A673 (cell line): ENCODE results near the gene GJB3. TPM values are rescaled to one million over a fixed set of nuclear protein-coding genes. Genes with fewer than 3 reads are reported as not detected.

Source experiments
- BruUV-seq: library from RNA; stranded (reverse); fragments of 400-500 nt; replicated peaks from 2 replicates; lab custom pipeline; 2021; lab: Mats Ljungman, UMichigan
- CTCF ChIA-PET: fragments of 300-600 bp; sonication (Branson Sonifier 250); formaldehyde crosslinking; loops from one replicate; lab custom pipeline; 2022; ENCODE audit warnings: antibody characterized with exemption; lab: Charles Lee
- POLR2A ChIA-PET: fragments of 300-600 bp; sonication (Branson Sonifier 250); formaldehyde crosslinking; loops from one replicate; lab custom pipeline; 2022; ENCODE audit warnings: antibody characterized with exemption; ENCODE audit not compliant: low non-redundant PET; lab: Charles Lee
- DNase-seq: peaks from one replicate; pipeline ENCODE4 v3.0.0-alpha.2; 2015; ENCODE audit warnings: low spot score
- H3K27ac ChIP-seq: fragments of 200-600 bp; sonication (generic); 2 replicates; pipeline ENCODE4 v1.5.1; 2016; ENCODE audit warnings: mixed run types, low read depth, mild to moderate bottlenecking, mixed read lengths, antibody characterized with exemption, low read length; ENCODE audit not compliant: poor library complexity, severe bottlenecking
- H3K27me3 ChIP-seq: fragments of 200-600 bp; sonication (generic); replicated peaks from 2 replicates; pipeline ENCODE4 v1.6.1; 2017; ENCODE audit warnings: mixed run types, low read depth, mild to moderate bottlenecking, mixed read lengths, antibody characterized with exemption, low read length; ENCODE audit not compliant: insufficient read depth, poor library complexity
- H3K36me3 ChIP-seq: fragments of 200-600 bp; sonication (generic); 2 replicates; pipeline ENCODE4 v1.6.1; 2016; ENCODE audit warnings: mixed run types, mild to moderate bottlenecking, mixed read lengths, antibody characterized with exemption, low read length; ENCODE audit not compliant: insufficient read depth, poor library complexity, severe bottlenecking
- H3K4me1 ChIP-seq: fragments of 200-600 bp; sonication (generic); 2 replicates; pipeline ENCODE4 v1.6.1; 2017; ENCODE audit warnings: mixed run types, mild to moderate bottlenecking, mixed read lengths, antibody characterized with exemption, low read length; ENCODE audit not compliant: insufficient read depth, poor library complexity, severe bottlenecking
- H3K4me3 ChIP-seq: fragments of 200-600 bp; sonication (generic); 2 replicates; pipeline ENCODE4 v1.5.1; 2016; ENCODE audit warnings: low read depth, mixed run types, mild to moderate bottlenecking, mixed read lengths, low read length; ENCODE audit not compliant: poor library complexity, severe bottlenecking
- H3K9me3 ChIP-seq: fragments of 200-600 bp; sonication (generic); 2 replicates; pipeline ENCODE4 v1.6.1; 2016; ENCODE audit warnings: mixed run types, low read depth, mild to moderate bottlenecking, mixed read lengths, antibody characterized with exemption, low read length; ENCODE audit not compliant: poor library complexity, severe bottlenecking
- EZH2 ChIP-seq: fragments of 200-600 bp; sonication (generic); IDR thresholded peaks from 2 replicates; pipeline ENCODE4 v1.6.1; 2017; ENCODE audit warnings: borderline replicate concordance, low read depth, mild to moderate bottlenecking, mixed read lengths, antibody characterized with exemption, low read length; ENCODE audit not compliant: poor library complexity, severe bottlenecking
- intact Hi-C: fragments of 100-400 bp; cut with micrococcal nuclease; formaldehyde crosslinking; loops from one replicate; pipeline ENCODE4 v1.10.0; 2022; ENCODE audit not compliant: unreplicated experiment
- total RNA-seq: library from RNA; stranded (reverse); gene quantifications from 2 replicates; pipeline ENCODE4 v1.2.3, GENCODE V29; 2021
- TF ChIP-seq, protein P1 (sequence below): fragments of 300-800, 200-600 bp; sonication (generic); conservative IDR thresholded peaks from 2 replicates; pipeline ENCODE4 v1.5.1; 2017; ENCODE audit warnings: low read depth, mild to moderate bottlenecking, antibody characterized with exemption, low read length, moderate library complexity, mixed read lengths

Gene GJB3
- total RNA-seq, 1 experiment from 2014 or later = not detected

DNA sequence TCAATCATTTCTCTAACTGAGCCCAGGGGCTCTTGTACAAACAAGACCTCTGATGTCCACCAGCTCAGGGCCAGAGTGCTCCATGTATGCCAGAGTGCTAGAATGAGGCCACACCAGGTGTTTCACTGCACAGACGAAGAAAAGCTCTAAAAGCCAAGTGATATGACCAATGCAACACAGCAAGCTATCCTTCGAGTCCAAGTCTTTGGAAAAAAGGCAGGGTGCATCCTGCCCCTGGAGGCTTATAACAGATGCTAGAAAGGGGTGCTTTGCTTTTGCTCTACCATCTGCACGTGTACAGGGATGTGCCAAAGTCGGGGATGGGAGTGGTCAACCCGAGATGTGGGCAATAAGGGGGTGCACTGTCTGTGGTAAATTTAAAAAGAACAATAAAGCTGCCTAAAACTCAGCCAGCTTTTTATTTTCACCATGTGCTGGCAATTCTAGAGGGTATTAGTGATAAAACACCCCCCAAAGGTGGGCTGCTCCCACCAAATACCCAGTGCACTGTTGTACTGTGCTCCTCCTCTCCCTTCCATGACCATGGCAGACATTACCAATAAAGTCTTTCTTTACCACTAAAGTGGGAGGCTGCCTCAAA is 46.4 kb downstream of the GJB3 start:
- ChIA-PET CTCF (no interaction called here), POLR2A (no interaction called here)
- intact Hi-C loops = no loop called here
- H3K4me1 ChIP-seq = no peaks in the 10 kb centered on the region
- H3K27me3 ChIP-seq = no peaks in the 10 kb centered on the region
- no peaks in the 10 kb centered on the region for H3K36me3 ChIP-seq
- no peak overlapping the region for H3K4me3 ChIP-seq
- no TSS peak for BruUV-seq
- TF ChIP-seq, protein P1, sequence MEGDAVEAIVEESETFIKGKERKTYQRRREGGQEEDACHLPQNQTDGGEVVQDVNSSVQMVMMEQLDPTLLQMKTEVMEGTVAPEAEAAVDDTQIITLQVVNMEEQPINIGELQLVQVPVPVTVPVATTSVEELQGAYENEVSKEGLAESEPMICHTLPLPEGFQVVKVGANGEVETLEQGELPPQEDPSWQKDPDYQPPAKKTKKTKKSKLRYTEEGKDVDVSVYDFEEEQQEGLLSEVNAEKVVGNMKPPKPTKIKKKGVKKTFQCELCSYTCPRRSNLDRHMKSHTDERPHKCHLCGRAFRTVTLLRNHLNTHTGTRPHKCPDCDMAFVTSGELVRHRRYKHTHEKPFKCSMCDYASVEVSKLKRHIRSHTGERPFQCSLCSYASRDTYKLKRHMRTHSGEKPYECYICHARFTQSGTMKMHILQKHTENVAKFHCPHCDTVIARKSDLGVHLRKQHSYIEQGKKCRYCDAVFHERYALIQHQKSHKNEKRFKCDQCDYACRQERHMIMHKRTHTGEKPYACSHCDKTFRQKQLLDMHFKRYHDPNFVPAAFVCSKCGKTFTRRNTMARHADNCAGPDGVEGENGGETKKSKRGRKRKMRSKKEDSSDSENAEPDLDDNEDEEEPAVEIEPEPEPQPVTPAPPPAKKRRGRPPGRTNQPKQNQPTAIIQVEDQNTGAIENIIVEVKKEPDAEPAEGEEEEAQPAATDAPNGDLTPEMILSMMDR = no peak
- TF ChIP-seq EZH2 = no peak
- no peaks in the 10 kb centered on the region for H3K9me3 ChIP-seq
- H3K27ac ChIP-seq = no peak overlapping the region
- no peak for DNase-seq

DNA sequence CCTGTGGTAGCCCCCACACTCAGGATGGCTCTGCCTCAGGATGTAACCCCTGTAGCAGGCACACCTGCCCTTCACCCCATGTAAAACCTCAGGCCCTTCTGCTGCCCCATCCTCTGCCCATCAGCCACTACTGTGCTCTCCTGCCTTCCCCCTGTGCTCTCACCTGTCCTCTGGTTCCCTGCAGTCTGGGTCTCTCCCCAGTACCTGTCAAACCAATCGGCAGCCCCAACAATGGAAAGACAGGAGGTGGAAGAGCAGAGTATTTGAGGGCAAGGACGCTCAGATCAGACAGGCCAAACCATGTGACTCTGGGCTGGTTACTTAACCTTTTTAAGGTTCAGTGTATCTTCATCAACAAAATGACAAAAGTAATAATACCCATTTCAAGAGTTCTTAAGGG is 47.6 kb downstream of the GJB3 start:
- ChIA-PET POLR2A (no interaction called here), CTCF (no interaction called here)
- intact Hi-C loops = no loop called here
- BruUV-seq = no TSS peak
- no peak overlapping the region for H3K4me3 ChIP-seq
- no peak overlapping the region for H3K27ac ChIP-seq
- H3K4me1 ChIP-seq = no peaks in the 10 kb centered on the region
- TF ChIP-seq EZH2 = no peak
- TF ChIP-seq, protein P1 = no peak
- H3K36me3 ChIP-seq = no peaks in the 10 kb centered on the region
- no peaks in the 10 kb centered on the region for H3K27me3 ChIP-seq
- no peak for DNase-seq
- no peaks in the 10 kb centered on the region for H3K9me3 ChIP-seq

- H3K36me3 ChIP-seq = no peaks in the 10 kb centered on the region
- no peak overlapping the region for H3K4me3 ChIP-seq
- no peak for DNase-seq
- no peaks in the 10 kb centered on the region for H3K4me1 ChIP-seq
- no TSS peak for BruUV-seq
- TF ChIP-seq, protein P1 = no peak
- TF ChIP-seq EZH2 = no peak
- ChIA-PET CTCF (no interaction called here), POLR2A (no interaction called here)
- intact Hi-C loops = no loop called here
- H3K9me3 ChIP-seq = no peaks in the 10 kb centered on the region
- no peak overlapping the region for H3K27ac ChIP-seq
- H3K27me3 ChIP-seq = no peaks in the 10 kb centered on the region
Measured at GRCh38 chr1:34829250-34829649, 48.2 kb downstream of the GJB3 start.
